Epithelial cell of esophagus (primary cell): ENCODE data around the gene LRRC38.
"Not testable (repeated sequence)": the region's sequence is repeated elsewhere in the genome, so short reads cannot be mapped to it uniquely, and the experiment has no call there.

Source experiments
- DNase-seq: peaks from one replicate; pipeline ENCODE4 v3.0.0; 2010; ENCODE audit warnings: low read depth
- H3K4me3 ChIP-seq: 2 replicates; pipeline ENCODE4 v1.5.1; 2011; ENCODE audit warnings: mild to moderate bottlenecking, low read length, control low read depth
- TF ChIP-seq, protein P1 (sequence below): IDR thresholded peaks from 2 replicates; pipeline ENCODE4 v1.5.1; 2011; ENCODE audit warnings: low read depth, mild to moderate bottlenecking, low read length, control low read depth, inconsistent platforms; ENCODE audit not compliant: insufficient read depth; ENCODE audit errors: missing control alignments

Gene LRRC38, protein sequence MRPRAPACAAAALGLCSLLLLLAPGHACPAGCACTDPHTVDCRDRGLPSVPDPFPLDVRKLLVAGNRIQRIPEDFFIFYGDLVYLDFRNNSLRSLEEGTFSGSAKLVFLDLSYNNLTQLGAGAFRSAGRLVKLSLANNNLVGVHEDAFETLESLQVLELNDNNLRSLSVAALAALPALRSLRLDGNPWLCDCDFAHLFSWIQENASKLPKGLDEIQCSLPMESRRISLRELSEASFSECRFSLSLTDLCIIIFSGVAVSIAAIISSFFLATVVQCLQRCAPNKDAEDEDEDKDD

GRCh38 chr1:13513895-13514546 lies at the start of gene LRRC38:
Gene LRRC38, minus strand, starts transcription at chr1:13514003. Its CDS starts 410 bp downstream, at chr1:13513593.
- H3K4me3 ChIP-seq = no peak within 1 kb of the TSS
- no peak for DNase-seq
- TF ChIP-seq, protein P1, sequence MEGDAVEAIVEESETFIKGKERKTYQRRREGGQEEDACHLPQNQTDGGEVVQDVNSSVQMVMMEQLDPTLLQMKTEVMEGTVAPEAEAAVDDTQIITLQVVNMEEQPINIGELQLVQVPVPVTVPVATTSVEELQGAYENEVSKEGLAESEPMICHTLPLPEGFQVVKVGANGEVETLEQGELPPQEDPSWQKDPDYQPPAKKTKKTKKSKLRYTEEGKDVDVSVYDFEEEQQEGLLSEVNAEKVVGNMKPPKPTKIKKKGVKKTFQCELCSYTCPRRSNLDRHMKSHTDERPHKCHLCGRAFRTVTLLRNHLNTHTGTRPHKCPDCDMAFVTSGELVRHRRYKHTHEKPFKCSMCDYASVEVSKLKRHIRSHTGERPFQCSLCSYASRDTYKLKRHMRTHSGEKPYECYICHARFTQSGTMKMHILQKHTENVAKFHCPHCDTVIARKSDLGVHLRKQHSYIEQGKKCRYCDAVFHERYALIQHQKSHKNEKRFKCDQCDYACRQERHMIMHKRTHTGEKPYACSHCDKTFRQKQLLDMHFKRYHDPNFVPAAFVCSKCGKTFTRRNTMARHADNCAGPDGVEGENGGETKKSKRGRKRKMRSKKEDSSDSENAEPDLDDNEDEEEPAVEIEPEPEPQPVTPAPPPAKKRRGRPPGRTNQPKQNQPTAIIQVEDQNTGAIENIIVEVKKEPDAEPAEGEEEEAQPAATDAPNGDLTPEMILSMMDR = no peak

- not testable (repeated sequence) for DNase-seq, H3K4me3 ChIP-seq
These were observed 49.2 kb upstream of the LRRC38 start for GRCh38 chr1:13562981-13563380.

- TF ChIP-seq, protein P1 = no peak
- DNase-seq = no peak
These were observed 46.7 kb upstream of the LRRC38 start for GRCh38 chr1:13560541-13560940.

GRCh38 chr1:13556224-13556764 lies 42.5 kb upstream of the LRRC38 start:
- TF ChIP-seq, protein P1 = no peak
- H3K4me3 ChIP-seq = no peak overlapping the region
- DNase-seq = peak; percentile 52

More at GRCh38 chr1:13560541-13560940, 46.7 kb upstream of the LRRC38 start:
- no peak overlapping the region for H3K4me3 ChIP-seq

DNA sequence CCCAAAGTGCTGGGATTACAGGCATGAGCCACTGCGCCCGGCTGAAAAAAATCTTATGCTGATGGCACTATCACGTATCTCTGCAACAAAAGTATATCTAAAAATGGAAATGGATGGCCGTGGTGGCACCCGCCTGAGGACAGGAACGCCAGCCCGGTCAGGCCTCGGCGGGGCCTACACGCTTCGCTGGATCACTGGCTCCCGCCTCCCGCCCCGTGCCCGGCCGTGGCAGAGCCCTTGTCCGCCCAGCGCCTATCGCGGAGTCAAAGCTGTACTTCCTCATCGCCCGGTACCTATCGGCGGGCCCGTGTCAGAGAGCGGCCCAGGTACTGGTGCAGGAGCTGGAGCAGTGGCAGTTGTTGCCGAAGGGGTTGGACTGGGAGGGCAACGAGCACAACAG lies 41.0 kb upstream of the LRRC38 start:
- H3K4me3 ChIP-seq = no peak overlapping the region
- TF ChIP-seq, protein P1 = no peak
- no peak for DNase-seq

GRCh38 chr1:13550663-13551062 lies 36.9 kb upstream of the LRRC38 start:
- no peak for DNase-seq
- TF ChIP-seq, protein P1 = no peak
- no peak overlapping the region for H3K4me3 ChIP-seq

DNA sequence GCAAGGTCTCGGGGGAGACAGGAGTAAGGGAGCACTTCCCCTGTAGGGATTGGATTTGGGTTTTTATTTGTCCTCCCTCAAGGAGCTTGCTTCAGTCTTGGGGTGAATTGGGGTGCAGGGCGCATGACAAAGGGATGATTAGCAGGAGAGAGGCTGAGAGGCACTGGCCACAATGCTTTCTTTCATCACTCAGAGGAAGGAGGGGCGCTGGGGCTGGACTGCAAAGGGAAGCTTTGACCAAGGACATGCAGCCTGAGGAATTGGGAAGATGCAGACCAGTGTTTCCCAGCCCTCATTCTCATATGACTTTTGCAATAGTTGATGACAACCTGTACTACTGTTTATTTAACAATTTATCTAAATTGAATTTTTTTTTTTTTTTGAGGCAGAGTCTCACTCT lies 35.7 kb upstream of the LRRC38 start:
- no peak for DNase-seq
- TF ChIP-seq, protein P1 = no peak
- H3K4me3 ChIP-seq = no peak overlapping the region
